ENCODE measurements around the gene CELF4. TPM values are rescaled to one million over a fixed set of nuclear protein-coding genes. Genes with fewer than 3 reads are reported as not detected.

The CELF4 gene
- total and polyA plus RNA-seq, 2 of the 4 experiments (the other 2 are of a cell fraction) = not detected

DNA sequence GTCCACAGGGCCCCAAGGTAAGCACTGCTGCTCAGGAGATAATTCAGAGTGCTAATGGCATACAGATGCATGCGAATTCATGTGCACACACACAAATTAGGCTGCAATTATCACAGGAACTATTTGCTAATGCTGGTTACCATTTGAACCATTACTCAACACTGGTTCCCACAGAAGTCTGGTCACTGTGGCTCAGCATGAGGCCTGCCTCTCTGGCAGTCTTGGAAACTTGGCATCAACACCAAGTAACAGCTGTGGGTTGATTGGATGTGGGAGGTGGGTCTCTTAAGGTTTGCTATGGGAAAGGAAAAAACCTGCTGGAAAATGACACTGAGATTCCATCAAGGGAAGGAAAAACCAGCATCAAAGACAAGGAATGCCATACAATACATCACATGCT, 105.0 kb downstream of the CELF4 start:
- Histone ChIP-seq H3K36me3 (ENCODE audit: control insufficient read depth, insufficient read depth, low read length) (no peaks in the 10 kb centered on the region), H2BK20ac (ENCODE audit: low read depth, low read length) (no peak overlapping the region), H3K79me1 (ENCODE audit: low read depth in 1 of 2, low read length in 2 of 2) (no peaks in the 10 kb centered on the region), H3K18ac (ENCODE audit: low read depth, low read length) (no peak overlapping the region), H3K4ac (ENCODE audit: low read depth, low read length) (no peak overlapping the region), H2AFZ (replicated peaks; ENCODE audit: low read length, poor library complexity) (no peak overlapping the region), H3K27ac (ENCODE audit: insufficient read depth, low read length) (no peak overlapping the region), H4K8ac (ENCODE audit: low read depth in 2 of 2, low read length in 2 of 2) (no peak overlapping the region), H3K14ac (replicated peaks; ENCODE audit: low read depth, low read length) (no peak overlapping the region), H2AK5ac (ENCODE audit: low read depth, low read length) (no peak overlapping the region), H4K20me1 (ENCODE audit: insufficient read depth, low read length) (no peaks in the 10 kb centered on the region), H2AK9ac (replicated peaks; ENCODE audit: low read depth, low read length, poor library complexity) (no peak overlapping the region), H3K4me2 (ENCODE audit: low read depth, low read length) (no peak overlapping the region), H2BK5ac (ENCODE audit: low read depth, low read length, poor library complexity, severe bottlenecking) (no peak overlapping the region), H3K56ac (ENCODE audit: extremely low read depth, insufficient read depth, low read length) (no peak overlapping the region), H3K9ac (ENCODE audit: low read depth, low read length) (no peak overlapping the region), H2BK15ac (ENCODE audit: low read depth, low read length) (no peak overlapping the region), H3K23ac (ENCODE audit: low read depth, low read length) (no peak overlapping the region), H3K27me3 (ENCODE audit: control insufficient read depth, insufficient read depth, low read length) (peaks cover 21% of the 10 kb centered on the region; the same call in 1 of the 2 replicates), H3K4me1 (ENCODE audit: control insufficient read depth, insufficient read depth, low read length) (no peaks in the 10 kb centered on the region), H2BK120ac (ENCODE audit: low read depth, low read length) (no peak overlapping the region), H4K5ac (ENCODE audit: low read depth, low read length) (no peak overlapping the region), H3K4me3 (ENCODE audit: insufficient read depth, low read depth, low read length) (no peak overlapping the region), H4K91ac (ENCODE audit: insufficient read depth, low read depth, low read length) (no peak overlapping the region), H3K9me1 (ENCODE audit: insufficient read depth, low read length) (no peaks in the 10 kb centered on the region), H3K9me3 (ENCODE audit: control insufficient read depth, insufficient read depth, low read length) (no peaks in the 10 kb centered on the region)
- intact Hi-C loops (cut with micrococcal nuclease) (no loop called here), in situ Hi-C loops (cut with MboI; ENCODE audit: low sequenced_read_pairs) (loop anchor here (10.0 kb wide), 1 partner anchor 56 kb away; no protein-coding TSS in a partner anchor), dilution Hi-C loops (cut with HindIII; ENCODE audit: low sequenced_read_pairs, unreplicated experiment) (no loop called here)
- ChIA-PET CTCF (no interaction called here), POLR2A (ENCODE audit: unreplicated experiment) (no interaction called here)
- BruUV-seq (replicated peaks) = no TSS peak
- no peak for DNase-seq
- 63% methylated on average over 1 of the region's 1 CpG; no CpG with 5 or more reads in 1 of the 2 experiments for WGBS, 2 experiments (ENCODE audit: extremely low coverage in 2 of 2, insufficient read length in 1 of 2)
- no peak for ATAC-seq (ENCODE audit: low read depth)
- TF ChIP-seq POLR2A (IDR thresholded peaks at IDR 0.05; ENCODE audit: low read depth, low read length) (no peak), MAZ (IDR thresholded peaks at IDR 0.05; ENCODE audit: borderline replicate concordance, low read depth, low read length) (no peak), CEBPB (IDR thresholded peaks at IDR 0.05; ENCODE audit: low read depth, low read length) (no peak), RCOR1 (IDR thresholded peaks at IDR 0.05; ENCODE audit: insufficient replicate concordance, low read length) (no peak), SMC3 (IDR thresholded peaks at IDR 0.05; ENCODE audit: low read depth, low read length) (no peak), BHLHE40 (IDR thresholded peaks at IDR 0.05; ENCODE audit: low read depth, low read length) (no peak), CTCF (conservative IDR thresholded peaks at IDR 0.05; ENCODE audit: low read depth, low read length) (no peak), RAD21 (IDR thresholded peaks at IDR 0.05; ENCODE audit: low read length) (no peak), RFX5 (IDR thresholded peaks at IDR 0.05; ENCODE audit: low read depth, low read length) (no peak), MAFK (IDR thresholded peaks at IDR 0.05; ENCODE audit: low read depth, low read length) (no peak), MXI1 (IDR thresholded peaks at IDR 0.05; ENCODE audit: borderline replicate concordance, low read depth, low read length) (no peak), CHD1 (IDR thresholded peaks at IDR 0.05; ENCODE audit: low read depth, low read length) (no peak), FOS (IDR thresholded peaks at IDR 0.05; ENCODE audit: low read depth, low read length) (no peak), NFE2L2 (IDR thresholded peaks at IDR 0.05; ENCODE audit: low read depth, low read length) (no peak)
- TF ChIP-seq, protein P1, sequence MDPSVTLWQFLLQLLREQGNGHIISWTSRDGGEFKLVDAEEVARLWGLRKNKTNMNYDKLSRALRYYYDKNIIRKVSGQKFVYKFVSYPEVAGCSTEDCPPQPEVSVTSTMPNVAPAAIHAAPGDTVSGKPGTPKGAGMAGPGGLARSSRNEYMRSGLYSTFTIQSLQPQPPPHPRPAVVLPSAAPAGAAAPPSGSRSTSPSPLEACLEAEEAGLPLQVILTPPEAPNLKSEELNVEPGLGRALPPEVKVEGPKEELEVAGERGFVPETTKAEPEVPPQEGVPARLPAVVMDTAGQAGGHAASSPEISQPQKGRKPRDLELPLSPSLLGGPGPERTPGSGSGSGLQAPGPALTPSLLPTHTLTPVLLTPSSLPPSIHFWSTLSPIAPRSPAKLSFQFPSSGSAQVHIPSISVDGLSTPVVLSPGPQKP (IDR thresholded peaks at IDR 0.05; ENCODE audit: borderline replicate concordance, low read depth, low read length) = no peak
- TF ChIP-seq, protein P2, sequence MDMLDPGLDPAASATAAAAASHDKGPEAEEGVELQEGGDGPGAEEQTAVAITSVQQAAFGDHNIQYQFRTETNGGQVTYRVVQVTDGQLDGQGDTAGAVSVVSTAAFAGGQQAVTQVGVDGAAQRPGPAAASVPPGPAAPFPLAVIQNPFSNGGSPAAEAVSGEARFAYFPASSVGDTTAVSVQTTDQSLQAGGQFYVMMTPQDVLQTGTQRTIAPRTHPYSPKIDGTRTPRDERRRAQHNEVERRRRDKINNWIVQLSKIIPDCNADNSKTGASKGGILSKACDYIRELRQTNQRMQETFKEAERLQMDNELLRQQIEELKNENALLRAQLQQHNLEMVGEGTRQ (IDR thresholded peaks at IDR 0.05; ENCODE audit: low read depth, low read length) = no peak
